ENCODE measurements around the gene VWA8.

DNA sequence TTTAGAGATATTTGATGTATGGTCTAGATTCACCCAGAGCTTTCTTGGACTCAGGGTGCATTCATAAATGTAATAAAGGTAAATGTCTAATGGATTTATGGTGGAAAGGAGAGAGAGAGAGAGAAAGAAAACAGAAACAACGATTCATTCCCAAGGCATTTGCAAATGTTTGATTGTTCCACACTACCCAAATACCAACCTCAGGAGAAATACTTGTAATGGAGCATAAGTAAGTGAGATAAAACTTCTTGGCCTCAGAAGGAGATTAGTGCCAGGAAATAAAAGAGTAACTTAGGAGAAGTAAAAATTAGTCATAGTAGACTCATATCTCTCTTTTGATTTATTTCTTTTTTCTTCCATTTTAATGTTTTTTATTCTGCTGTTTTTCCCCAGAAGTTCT, 46.9 kb upstream of the VWA8 start:
- TF ChIP-seq, protein P1, sequence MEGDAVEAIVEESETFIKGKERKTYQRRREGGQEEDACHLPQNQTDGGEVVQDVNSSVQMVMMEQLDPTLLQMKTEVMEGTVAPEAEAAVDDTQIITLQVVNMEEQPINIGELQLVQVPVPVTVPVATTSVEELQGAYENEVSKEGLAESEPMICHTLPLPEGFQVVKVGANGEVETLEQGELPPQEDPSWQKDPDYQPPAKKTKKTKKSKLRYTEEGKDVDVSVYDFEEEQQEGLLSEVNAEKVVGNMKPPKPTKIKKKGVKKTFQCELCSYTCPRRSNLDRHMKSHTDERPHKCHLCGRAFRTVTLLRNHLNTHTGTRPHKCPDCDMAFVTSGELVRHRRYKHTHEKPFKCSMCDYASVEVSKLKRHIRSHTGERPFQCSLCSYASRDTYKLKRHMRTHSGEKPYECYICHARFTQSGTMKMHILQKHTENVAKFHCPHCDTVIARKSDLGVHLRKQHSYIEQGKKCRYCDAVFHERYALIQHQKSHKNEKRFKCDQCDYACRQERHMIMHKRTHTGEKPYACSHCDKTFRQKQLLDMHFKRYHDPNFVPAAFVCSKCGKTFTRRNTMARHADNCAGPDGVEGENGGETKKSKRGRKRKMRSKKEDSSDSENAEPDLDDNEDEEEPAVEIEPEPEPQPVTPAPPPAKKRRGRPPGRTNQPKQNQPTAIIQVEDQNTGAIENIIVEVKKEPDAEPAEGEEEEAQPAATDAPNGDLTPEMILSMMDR (IDR thresholded peaks at IDR 0.05; ENCODE audit: low read depth, low read length, missing input control): no peak
- TF ChIP-seq, protein P2, sequence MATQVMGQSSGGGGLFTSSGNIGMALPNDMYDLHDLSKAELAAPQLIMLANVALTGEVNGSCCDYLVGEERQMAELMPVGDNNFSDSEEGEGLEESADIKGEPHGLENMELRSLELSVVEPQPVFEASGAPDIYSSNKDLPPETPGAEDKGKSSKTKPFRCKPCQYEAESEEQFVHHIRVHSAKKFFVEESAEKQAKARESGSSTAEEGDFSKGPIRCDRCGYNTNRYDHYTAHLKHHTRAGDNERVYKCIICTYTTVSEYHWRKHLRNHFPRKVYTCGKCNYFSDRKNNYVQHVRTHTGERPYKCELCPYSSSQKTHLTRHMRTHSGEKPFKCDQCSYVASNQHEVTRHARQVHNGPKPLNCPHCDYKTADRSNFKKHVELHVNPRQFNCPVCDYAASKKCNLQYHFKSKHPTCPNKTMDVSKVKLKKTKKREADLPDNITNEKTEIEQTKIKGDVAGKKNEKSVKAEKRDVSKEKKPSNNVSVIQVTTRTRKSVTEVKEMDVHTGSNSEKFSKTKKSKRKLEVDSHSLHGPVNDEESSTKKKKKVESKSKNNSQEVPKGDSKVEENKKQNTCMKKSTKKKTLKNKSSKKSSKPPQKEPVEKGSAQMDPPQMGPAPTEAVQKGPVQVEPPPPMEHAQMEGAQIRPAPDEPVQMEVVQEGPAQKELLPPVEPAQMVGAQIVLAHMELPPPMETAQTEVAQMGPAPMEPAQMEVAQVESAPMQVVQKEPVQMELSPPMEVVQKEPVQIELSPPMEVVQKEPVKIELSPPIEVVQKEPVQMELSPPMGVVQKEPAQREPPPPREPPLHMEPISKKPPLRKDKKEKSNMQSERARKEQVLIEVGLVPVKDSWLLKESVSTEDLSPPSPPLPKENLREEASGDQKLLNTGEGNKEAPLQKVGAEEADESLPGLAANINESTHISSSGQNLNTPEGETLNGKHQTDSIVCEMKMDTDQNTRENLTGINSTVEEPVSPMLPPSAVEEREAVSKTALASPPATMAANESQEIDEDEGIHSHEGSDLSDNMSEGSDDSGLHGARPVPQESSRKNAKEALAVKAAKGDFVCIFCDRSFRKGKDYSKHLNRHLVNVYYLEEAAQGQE (IDR thresholded peaks at IDR 0.05): no peak
- TF ChIP-seq JUND (IDR thresholded peaks at IDR 0.05) (no peak), RXRA (IDR thresholded peaks at IDR 0.05) (no peak), TAF1 (conservative IDR thresholded peaks at IDR 0.05) (no peak), EGR1 (IDR thresholded peaks at IDR 0.05; ENCODE audit: low read depth in 2 of 2) (no peak), RAD21 (IDR thresholded peaks at IDR 0.05) (no peak), HNF4G (IDR thresholded peaks at IDR 0.05) (no peak), FOXA1 (IDR thresholded peaks at IDR 0.05) (no peak), SP1 (IDR thresholded peaks at IDR 0.05) (no peak), YY1 (IDR thresholded peaks at IDR 0.05) (no peak)
- TF ChIP-seq, protein P3, sequence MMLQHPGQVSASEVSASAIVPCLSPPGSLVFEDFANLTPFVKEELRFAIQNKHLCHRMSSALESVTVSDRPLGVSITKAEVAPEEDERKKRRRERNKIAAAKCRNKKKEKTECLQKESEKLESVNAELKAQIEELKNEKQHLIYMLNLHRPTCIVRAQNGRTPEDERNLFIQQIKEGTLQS (IDR thresholded peaks at IDR 0.05): no peak
- TF ChIP-seq, protein P4, sequence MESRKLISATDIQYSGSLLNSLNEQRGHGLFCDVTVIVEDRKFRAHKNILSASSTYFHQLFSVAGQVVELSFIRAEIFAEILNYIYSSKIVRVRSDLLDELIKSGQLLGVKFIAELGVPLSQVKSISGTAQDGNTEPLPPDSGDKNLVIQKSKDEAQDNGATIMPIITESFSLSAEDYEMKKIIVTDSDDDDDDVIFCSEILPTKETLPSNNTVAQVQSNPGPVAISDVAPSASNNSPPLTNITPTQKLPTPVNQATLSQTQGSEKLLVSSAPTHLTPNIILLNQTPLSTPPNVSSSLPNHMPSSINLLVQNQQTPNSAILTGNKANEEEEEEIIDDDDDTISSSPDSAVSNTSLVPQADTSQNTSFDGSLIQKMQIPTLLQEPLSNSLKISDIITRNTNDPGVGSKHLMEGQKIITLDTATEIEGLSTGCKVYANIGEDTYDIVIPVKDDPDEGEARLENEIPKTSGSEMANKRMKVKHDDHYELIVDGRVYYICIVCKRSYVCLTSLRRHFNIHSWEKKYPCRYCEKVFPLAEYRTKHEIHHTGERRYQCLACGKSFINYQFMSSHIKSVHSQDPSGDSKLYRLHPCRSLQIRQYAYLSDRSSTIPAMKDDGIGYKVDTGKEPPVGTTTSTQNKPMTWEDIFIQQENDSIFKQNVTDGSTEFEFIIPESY (IDR thresholded peaks at IDR 0.05): no peak
